Left renal pelvis (tissue), 4 donors: Measurements from ENCODE around the gene CES5A. TPM values are rescaled to one million over a fixed set of nuclear protein-coding genes. Genes with fewer than 3 reads are reported as not detected.
"Not testable (repeated sequence)": the region's sequence is repeated elsewhere in the genome, so short reads cannot be mapped to it uniquely, and the experiment has no call there.

Source experiments
- DNase-seq, 4 donors: peaks; one replicate each; pipeline ENCODE4 v3.0.0-alpha.2; 2013; ENCODE audit warnings: low read depth in 4 of 4, low spot score in 3 of 4
- polyA plus RNA-seq, 4 donors: library from polyadenylated mRNA; unstranded; fragments of 120-200 nt; gene quantifications; one replicate each; pipeline ENCODE4 v1.2.1, GENCODE V29; 2013; ENCODE audit not compliant: insufficient read length in 4 of 4

The CES5A gene
- polyA plus RNA-seq, 4 donors: 0.11 TPM; not detected in 3

- no peak for DNase-seq
Measured at GRCh38 chr16:55888546-55888945, 13.4 kb upstream of the CES5A start.

- DNase-seq: no peak
Measured at GRCh38 chr16:55876854-55877253, 1.7 kb upstream of the CES5A start.

- no peak for DNase-seq
Measured at GRCh38 chr16:55873122-55873521, 2.1 kb downstream of the CES5A start.

- DNase-seq: no peak
Measured at GRCh38 chr16:55872130-55872529, 3.0 kb downstream of the CES5A start.

- DNase-seq: no peak
Measured at GRCh38 chr16:55871411-55872038, 3.6 kb downstream of the CES5A start.

- no peak for DNase-seq
Measured at GRCh38 chr16:55868980-55869379, 6.2 kb downstream of the CES5A start.

- no peak for DNase-seq
Measured at GRCh38 chr16:55868137-55868536, 7.0 kb downstream of the CES5A start.

DNA sequence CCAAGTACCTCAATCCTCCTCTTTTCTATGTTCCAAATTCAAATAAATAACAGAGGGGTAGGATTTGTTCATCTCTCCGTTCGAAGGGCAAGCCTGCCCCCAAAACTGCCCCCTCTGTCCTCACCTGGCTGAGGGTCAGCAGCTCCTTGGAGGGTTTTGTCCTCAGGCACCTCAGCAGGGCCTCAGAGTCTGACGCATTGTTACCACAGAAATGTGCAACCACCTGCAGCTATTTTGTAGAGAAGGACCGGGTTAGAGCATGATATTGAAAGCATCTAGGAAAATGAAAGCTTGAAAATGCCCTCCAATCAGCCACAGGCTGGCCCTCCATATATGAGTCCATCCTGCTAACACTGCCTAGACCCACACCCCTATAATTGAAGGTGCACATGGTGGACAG lies 13.9 kb downstream of the CES5A start:
- DNase-seq: no peak

- DNase-seq: not testable (repeated sequence)
Measured at GRCh38 chr16:55857650-55858049, 17.5 kb downstream of the CES5A start.

GRCh38 chr16:55856950-55857349 lies 18.2 kb downstream of the CES5A start:
- no peak for DNase-seq

DNA sequence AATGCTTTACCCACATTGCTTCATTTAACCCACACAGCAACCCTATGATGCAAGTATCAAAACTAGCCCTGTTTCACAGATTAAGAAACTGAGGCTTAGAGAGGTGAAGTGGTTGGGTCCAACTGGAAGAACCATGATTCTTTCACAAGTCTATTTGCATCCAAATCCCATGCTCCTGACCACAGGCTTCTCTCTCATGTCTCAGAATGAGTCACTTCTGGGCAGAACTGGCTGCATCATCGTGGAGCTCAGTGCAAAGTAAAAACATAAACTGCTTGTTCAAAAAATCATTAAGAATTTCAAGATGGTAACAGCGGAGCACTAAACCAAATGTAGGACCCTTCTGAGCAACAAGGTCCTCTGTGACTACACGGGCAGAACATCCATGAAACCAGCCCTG lies 22.1 kb downstream of the CES5A start:
- no peak for DNase-seq

GRCh38 chr16:55849536-55849935 lies 25.6 kb downstream of the CES5A start:
- no peak for DNase-seq

GRCh38 chr16:55846598-55847346 lies 28.4 kb downstream of the CES5A start:
- DNase-seq: no peak

- DNase-seq: no peak
Measured at GRCh38 chr16:55843105-55843395, 32.1 kb downstream of the CES5A start.

GRCh38 chr16:55842369-55843104 lies 32.6 kb downstream of the CES5A start:
- DNase-seq: peak in 3 of 4 donors; percentile 5 to 35 (median 28)

DNA sequence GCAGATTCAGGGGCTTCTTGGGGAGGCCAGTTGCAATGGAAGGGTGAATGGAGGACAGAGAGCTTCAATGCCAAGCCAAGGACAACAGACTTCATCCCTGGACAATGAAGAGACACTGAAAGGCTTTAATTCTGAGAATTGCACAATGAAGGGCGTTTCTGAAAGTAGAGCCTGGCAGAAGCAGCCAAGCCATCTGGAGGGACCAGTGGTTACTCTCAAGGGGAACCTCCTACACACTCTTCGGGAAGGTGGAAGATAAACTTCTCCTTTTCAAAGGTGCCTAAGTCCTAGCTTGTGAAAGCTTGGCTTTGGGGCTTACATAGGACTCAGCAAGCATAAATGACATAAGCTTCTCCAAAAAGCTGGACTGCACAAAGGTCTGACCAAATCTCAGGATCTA lies 36.1 kb downstream of the CES5A start:
- DNase-seq: no peak

DNA sequence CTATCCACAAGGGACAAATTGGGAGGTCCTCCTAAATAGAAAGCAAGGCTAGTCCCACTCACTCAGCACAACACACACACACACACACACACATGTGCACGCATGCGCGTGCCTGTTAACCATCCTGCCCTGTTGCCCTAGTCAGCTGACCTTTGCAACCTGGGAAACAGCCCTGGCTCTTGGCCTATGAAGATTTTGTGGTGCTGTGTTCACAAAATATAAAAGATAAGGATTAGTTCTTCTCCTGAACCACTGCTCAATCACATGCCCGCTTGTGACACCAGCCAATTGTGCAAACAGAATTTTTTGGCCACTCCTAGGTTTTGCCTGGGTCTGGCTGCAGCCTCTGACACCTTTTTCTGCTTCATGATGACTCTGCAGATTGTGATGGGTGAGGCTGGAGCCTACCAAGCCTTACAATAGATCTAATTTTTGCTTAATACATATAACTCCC lies 39.0 kb downstream of the CES5A start:
- no peak for DNase-seq

DNA sequence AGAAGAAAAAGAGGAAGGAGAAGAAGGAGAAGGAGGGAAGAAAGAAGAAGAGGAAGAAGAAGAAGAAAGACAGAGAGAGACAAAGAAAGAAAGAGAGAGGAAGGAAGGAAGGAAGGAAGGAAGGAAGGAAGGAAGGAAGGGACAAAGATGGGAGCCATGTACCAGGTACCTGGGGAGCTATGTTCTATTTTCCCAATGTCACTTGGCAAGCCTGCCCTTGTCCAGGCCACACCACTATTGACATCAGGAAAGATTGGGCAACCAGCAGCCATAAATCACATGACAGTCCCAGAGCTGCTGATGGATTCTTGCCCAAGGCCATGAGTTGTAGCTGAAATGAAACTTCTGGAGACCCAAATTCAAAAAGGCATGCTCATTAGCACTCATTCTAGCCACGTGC lies 39.6 kb downstream of the CES5A start:
- DNase-seq: no peak

- DNase-seq: not testable (repeated sequence)
Measured at GRCh38 chr16:55835173-55835572, 40.0 kb downstream of the CES5A start.

DNA sequence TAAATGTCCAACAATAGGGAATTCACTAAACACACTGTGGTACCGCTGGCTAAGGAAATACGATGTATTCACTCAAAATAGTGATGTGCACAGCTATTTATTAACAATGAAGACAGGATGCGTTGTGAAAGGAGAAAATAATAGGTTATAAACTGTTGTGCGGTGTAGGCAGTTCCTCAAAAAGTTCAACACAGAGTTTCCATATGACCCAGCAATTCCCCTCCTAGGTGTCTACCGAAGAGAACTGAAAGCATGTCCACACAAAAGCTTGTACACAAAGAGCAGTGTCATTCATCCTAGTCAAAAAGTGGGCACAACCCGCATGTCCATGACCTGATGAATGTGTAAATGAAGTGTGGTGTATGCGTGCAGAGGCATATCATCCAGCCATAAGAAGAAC lies 41.1 kb downstream of the CES5A start:
- DNase-seq: no peak

DNA sequence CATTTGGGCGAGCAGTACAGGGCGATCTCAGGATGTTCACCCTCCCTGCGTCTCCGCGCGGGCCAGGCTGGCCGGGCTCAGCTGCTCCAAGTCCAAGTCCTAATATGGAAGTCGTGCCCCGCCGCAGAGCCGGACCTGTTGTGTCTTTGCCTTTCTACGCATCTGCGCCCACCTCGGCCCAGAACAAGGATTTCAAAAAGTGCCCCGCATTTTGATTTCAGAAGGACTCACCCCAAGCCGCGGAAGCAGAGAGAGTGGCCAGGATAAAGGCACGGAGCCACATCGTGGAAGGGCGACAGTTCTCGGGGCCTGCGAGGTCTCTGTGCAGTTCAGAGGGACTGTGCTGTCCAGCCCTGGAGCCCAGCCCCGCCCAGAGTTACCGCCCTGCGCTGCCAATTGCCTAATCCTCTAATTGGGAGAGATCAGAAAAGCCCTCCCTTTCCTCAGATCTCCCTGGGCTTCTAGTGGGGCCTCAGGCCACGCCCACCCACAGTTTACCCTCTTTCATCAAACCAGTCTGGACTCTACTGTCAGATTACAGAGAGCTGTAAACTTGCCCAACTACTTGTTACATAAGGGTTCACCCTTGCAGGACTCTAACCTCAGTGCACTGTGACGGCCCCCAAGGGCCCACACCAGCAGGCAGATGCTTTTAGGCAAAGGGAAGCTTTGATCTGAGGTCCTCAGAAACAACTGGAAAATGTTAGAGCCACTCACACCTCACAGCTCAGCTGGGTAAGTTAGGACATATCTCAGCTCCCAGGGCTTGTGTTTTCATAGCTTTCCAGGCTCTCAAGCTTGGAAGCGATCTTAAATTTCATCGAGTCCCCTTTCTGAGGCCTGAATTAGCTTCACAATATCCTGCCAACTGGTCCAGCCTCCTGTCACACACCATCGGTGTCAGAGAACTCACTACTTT lies 42.1 kb downstream of the CES5A start, which contains the start of gene CES1:
Gene CES1 (minus strand): TSS at position 324 of the 919 bp plus-strand sequence. CDS start 41 bp downstream, at position 283.
- peak in 1 of 4 donors; percentile 5 for DNase-seq
